LNCaP clone FGC (cell line): ENCODE data around the gene BTBD9.

ENCODE experiments used
- DNase-seq: peaks from one replicate; pipeline ENCODE4 v3.0.0-alpha.2; 2011; ENCODE audit warnings: low read depth
- H3K4me3 ChIP-seq: 2 replicates; pipeline ENCODE4 v1.5.1; 2011; ENCODE audit warnings: mild to moderate bottlenecking, low read depth, low read length, control low read depth
- CTCF ChIP-seq: IDR thresholded peaks from 2 replicates; pipeline ENCODE4 v1.5.1; 2012; ENCODE audit warnings: mild to moderate bottlenecking; ENCODE audit not compliant: control insufficient read depth, insufficient read depth; ENCODE audit errors: extremely low read depth

The BTBD9 gene

GRCh38 chr6:38283734-38284362 lies 355.9 kb downstream of the BTBD9 start:
- H3K4me3 ChIP-seq, result no peak overlapping the region
- TF ChIP-seq CTCF, result no peak
- no peak for DNase-seq

- no peak for DNase-seq
- H3K4me3 ChIP-seq, result no peak overlapping the region
- no peak for TF ChIP-seq CTCF
Observed at GRCh38 chr6:38282911-38283310, 356.8 kb downstream of the BTBD9 start.

- DNase-seq, result no peak
- no peak overlapping the region for H3K4me3 ChIP-seq
- TF ChIP-seq CTCF, result no peak
Observed at GRCh38 chr6:38281126-38281525, 358.6 kb downstream of the BTBD9 start.

GRCh38 chr6:38279963-38280588 lies 359.7 kb downstream of the BTBD9 start:
- DNase-seq, result no peak
- H3K4me3 ChIP-seq, result no peak overlapping the region
- TF ChIP-seq CTCF, result no peak

GRCh38 chr6:38279423-38279822 lies 360.3 kb downstream of the BTBD9 start:
- no peak for DNase-seq
- TF ChIP-seq CTCF, result no peak

GRCh38 chr6:38273325-38273724 lies 366.4 kb downstream of the BTBD9 start:
- DNase-seq, result no peak
- no peak for TF ChIP-seq CTCF
- no peak overlapping the region for H3K4me3 ChIP-seq

More at GRCh38 chr6:38279423-38279822, 360.3 kb downstream of the BTBD9 start:
- H3K4me3 ChIP-seq, result no peak overlapping the region

- TF ChIP-seq CTCF, result no peak
- peak; percentile 92 for DNase-seq
Observed at GRCh38 chr6:38272222-38272621, 367.5 kb downstream of the BTBD9 start.

More at GRCh38 chr6:38272222-38272621, 367.5 kb downstream of the BTBD9 start:
- H3K4me3 ChIP-seq, result no peak overlapping the region
